Osteoblast (primary cell): Measurements from ENCODE around the gene GCNT4. TPM values are rescaled to one million over a fixed set of nuclear protein-coding genes. Genes with fewer than 3 reads are reported as not detected.

Experiments
- DNase-seq: peaks from one replicate; pipeline ENCODE4 v3.0.0; 2011; ENCODE audit warnings: low spot score, mixed read lengths; ENCODE audit not compliant: insufficient read length; ENCODE audit errors: missing footprints
- H2AFZ ChIP-seq: 2 replicates; pipeline ENCODE4 v1.6.0; 2011; ENCODE audit warnings: mild to moderate bottlenecking, low read length
- H3K27ac ChIP-seq: 2 replicates; pipeline ENCODE4 v1.5.1; 2011; ENCODE audit warnings: mild to moderate bottlenecking, low read depth, low read length, moderate library complexity
- H3K27me3 ChIP-seq: 2 replicates; pipeline ENCODE4 v1.6.0; 2012; ENCODE audit warnings: mild to moderate bottlenecking, control low read depth, inconsistent platforms, low read length, moderate library complexity; ENCODE audit not compliant: insufficient read depth
- H3K36me3 ChIP-seq: 2 replicates; pipeline ENCODE4 v1.5.1; 2011; ENCODE audit warnings: mild to moderate bottlenecking, low read length, control low read depth, moderate library complexity; ENCODE audit not compliant: insufficient read depth
- H3K4me1 ChIP-seq: 2 replicates; pipeline ENCODE4 v1.5.1; 2011; ENCODE audit warnings: mild to moderate bottlenecking, low read length, control low read depth, moderate library complexity; ENCODE audit not compliant: insufficient read depth
- H3K4me2 ChIP-seq: 2 replicates; pipeline ENCODE4 v1.6.0; 2011; ENCODE audit warnings: mild to moderate bottlenecking, low read length; ENCODE audit not compliant: insufficient read depth
- H3K4me3 ChIP-seq: fragments of 200-600 bp; sonication (generic); 3 replicates; pipeline ENCODE4 v1.5.1; 2012; ENCODE audit warnings: mild to moderate bottlenecking, low read length, inconsistent platforms; ENCODE audit not compliant: insufficient read depth
- H3K79me2 ChIP-seq: 2 replicates; pipeline ENCODE4 v1.6.0; 2012; ENCODE audit warnings: mild to moderate bottlenecking, low read length, control low read depth, inconsistent platforms; ENCODE audit not compliant: insufficient read depth
- H3K9me3 ChIP-seq: 2 replicates; pipeline ENCODE4 v1.5.1; 2011; ENCODE audit warnings: low read depth, low read length, control low read depth
- H4K20me1 ChIP-seq: 2 replicates; pipeline ENCODE4 v1.6.0; 2012; ENCODE audit warnings: mild to moderate bottlenecking, low read length, control low read depth; ENCODE audit not compliant: insufficient read depth
- total RNA-seq: library from RNA; depleted of rRNA; stranded (reverse); fragments of >200 nt; gene quantifications from 2 replicates; pipeline ENCODE4 v1.2.3, GENCODE V29; 2012
- TF ChIP-seq, protein P1 (sequence below): IDR thresholded peaks from 2 replicates; pipeline ENCODE4 v1.5.1; 2011; ENCODE audit warnings: mild to moderate bottlenecking, low read depth, low read length, moderate library complexity; ENCODE audit errors: extremely low read depth

GCNT4 gene
- total RNA-seq, 1 donor: 2.5 TPM

DNA sequence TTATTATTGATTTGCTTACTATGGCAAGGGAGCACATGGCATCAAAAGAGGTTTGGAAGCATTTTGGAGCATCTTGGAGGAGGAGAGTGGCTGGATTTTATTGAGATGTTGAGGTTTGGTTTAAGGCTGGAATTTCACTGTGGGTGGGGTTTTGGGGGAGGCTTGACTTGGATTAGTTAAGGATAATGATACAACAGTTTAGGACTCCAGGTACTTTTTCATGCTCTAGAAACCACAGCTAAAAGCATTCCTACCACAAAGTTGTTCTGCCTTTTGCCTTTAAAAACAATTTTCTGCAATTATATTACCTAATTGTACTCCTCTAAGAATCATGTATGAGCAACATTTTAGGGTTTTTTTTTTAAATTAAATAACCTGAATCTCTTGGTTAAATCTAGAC lies 5.0 kb downstream of the GCNT4 start:
- Histone ChIP-seq H3K4me3 (no peak overlapping the region), H3K9me3 (no peaks in the 10 kb centered on the region), H3K79me2 (no peaks in the 10 kb centered on the region), H3K27ac (no peak overlapping the region), H2AFZ (no peak overlapping the region), H3K27me3 (no peaks in the 10 kb centered on the region), H3K36me3 (no peaks in the 10 kb centered on the region), H3K4me2 (no peak overlapping the region), H4K20me1 (no peaks in the 10 kb centered on the region), H3K4me1 (peaks cover 13% of the 10 kb centered on the region)
- DNase-seq: no peak
- TF ChIP-seq, protein P1, sequence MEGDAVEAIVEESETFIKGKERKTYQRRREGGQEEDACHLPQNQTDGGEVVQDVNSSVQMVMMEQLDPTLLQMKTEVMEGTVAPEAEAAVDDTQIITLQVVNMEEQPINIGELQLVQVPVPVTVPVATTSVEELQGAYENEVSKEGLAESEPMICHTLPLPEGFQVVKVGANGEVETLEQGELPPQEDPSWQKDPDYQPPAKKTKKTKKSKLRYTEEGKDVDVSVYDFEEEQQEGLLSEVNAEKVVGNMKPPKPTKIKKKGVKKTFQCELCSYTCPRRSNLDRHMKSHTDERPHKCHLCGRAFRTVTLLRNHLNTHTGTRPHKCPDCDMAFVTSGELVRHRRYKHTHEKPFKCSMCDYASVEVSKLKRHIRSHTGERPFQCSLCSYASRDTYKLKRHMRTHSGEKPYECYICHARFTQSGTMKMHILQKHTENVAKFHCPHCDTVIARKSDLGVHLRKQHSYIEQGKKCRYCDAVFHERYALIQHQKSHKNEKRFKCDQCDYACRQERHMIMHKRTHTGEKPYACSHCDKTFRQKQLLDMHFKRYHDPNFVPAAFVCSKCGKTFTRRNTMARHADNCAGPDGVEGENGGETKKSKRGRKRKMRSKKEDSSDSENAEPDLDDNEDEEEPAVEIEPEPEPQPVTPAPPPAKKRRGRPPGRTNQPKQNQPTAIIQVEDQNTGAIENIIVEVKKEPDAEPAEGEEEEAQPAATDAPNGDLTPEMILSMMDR: no peak

DNA sequence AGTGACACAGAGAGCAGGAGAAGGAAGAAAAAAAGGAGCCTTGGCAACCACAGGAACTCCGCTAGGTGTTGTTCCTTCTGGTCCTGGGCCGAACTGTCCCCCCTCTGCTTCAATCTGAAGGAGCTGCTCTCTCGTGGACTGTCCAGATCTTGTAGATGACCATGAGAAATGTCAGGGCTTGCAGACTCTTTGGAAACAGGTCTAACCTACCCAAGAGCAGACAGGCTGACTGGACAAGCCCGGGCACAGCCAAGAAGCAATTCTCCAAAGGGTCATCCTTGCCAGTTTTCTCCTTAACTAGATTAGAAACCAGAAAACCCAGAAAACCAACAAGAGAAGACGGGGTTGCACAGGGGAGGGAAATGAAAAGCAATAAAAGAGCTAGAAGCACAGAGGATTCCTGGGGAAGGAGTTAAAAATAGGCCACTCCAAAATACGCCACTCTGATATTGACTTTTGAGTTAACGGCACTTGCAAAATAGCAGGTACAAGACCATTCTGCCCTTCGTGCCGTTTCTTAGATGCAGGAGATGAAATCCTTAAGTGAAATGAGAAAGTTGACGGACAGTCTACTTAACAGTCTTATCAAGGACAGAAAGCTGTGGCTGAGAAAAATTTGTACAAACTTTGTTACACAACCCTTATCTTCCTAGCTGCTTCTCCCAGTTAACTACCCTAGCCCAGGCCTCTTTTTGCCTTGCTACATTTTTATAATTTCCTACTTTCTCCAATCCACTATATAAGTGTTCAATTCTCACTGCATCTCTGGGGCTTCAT lies 5.8 kb downstream of the GCNT4 start:
- H3K4me3 ChIP-seq: no peak overlapping the region
- no peak overlapping the region for H3K4me2 ChIP-seq
- no peaks in the 10 kb centered on the region for H3K9me3 ChIP-seq
- H3K36me3 ChIP-seq: no peaks in the 10 kb centered on the region
- no peaks in the 10 kb centered on the region for H3K79me2 ChIP-seq
- H2AFZ ChIP-seq: no peak overlapping the region
- no peaks in the 10 kb centered on the region for H3K27me3 ChIP-seq
- peaks cover 10% of the 10 kb centered on the region for H3K4me1 ChIP-seq
- no peak overlapping the region for H3K27ac ChIP-seq
- TF ChIP-seq, protein P1: no peak
- DNase-seq: no peak
- H4K20me1 ChIP-seq: no peaks in the 10 kb centered on the region

DNA sequence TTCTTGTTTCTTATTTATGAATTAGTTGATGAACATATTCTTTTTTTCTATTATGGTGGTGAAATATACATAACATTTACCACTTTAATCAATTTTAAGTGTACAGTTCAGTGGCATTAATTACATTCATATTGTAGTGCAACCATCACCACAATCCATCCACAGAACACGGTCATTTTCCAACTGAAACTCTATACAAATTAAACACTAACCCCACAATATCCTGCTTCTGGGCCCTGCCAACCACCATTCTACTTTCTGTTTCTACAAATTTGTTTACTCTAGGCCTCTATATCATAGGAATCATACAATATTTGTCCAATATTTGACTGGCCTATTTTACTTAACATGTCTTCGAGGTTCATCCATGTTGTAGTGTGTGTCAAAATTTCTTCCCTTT lies 7.3 kb downstream of the GCNT4 start:
- Histone ChIP-seq H3K27ac (no peak overlapping the region), H3K9me3 (no peaks in the 10 kb centered on the region), H3K4me1 (peaks cover 13% of the 10 kb centered on the region), H3K4me2 (no peak overlapping the region), H3K27me3 (no peaks in the 10 kb centered on the region), H2AFZ (no peak overlapping the region), H4K20me1 (no peaks in the 10 kb centered on the region), H3K36me3 (no peaks in the 10 kb centered on the region), H3K4me3 (no peak overlapping the region), H3K79me2 (no peaks in the 10 kb centered on the region)
- TF ChIP-seq, protein P1: no peak
- no peak for DNase-seq

DNA sequence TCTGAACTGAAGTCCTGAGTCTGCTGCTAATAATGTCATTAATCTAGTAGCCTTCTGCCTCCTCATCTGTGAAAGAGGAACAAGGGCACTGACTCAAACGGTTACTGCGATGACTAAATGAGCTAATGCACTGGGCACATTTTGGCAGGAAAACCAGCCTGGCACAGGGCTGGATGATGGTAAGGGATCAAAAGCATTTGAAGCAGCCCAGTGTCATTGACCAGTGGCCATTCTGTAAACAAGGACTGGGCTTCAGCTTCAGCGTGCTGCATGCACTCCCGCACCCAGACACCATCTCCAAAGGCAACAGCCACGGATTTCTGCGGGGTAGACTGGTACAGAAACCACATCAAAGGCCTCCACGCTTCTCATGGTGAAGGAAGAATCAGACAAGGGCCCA lies 8.0 kb downstream of the GCNT4 start:
- Histone ChIP-seq H3K9me3 (no peaks in the 10 kb centered on the region), H4K20me1 (no peaks in the 10 kb centered on the region), H3K4me3 (no peak overlapping the region), H3K4me1 (peaks cover 13% of the 10 kb centered on the region), H2AFZ (no peak overlapping the region), H3K27ac (no peak overlapping the region), H3K27me3 (no peaks in the 10 kb centered on the region), H3K79me2 (no peaks in the 10 kb centered on the region), H3K4me2 (no peak overlapping the region), H3K36me3 (no peaks in the 10 kb centered on the region)
- TF ChIP-seq, protein P1: no peak
- DNase-seq: no peak
